HEK293T (cell line): Measurements from ENCODE around the gene LMAN1L.
A peak's percentile ranks its signal among the peaks of the same experiment; 100 is the strongest.

Source experiments
- CTCF ChIA-PET: fragments of 350-600 bp; formaldehyde crosslinking; extraction: SDS; loops from one replicate; lab custom pipeline; 2021; ENCODE audit warnings: antibody characterized with exemption, inconsistent platforms; lab: Yijun Ruan, JAX
- POLR2A ChIA-PET: fragments of 350-600 bp; formaldehyde crosslinking; extraction: SDS; loops from one replicate; lab custom pipeline; 2020; ENCODE audit warnings: antibody characterized with exemption, inconsistent platforms; lab: Yijun Ruan, JAX
- DNase-seq: peaks from one replicate; pipeline ENCODE4 v3.0.0; 2012; ENCODE audit warnings: mixed read lengths; ENCODE audit errors: extremely low spot score
- ARNT ChIP-seq: fragments of 450-650 bp; IDR thresholded peaks from 2 replicates; pipeline ENCODE4 v1.6.1; 2017; ENCODE audit warnings: mild to moderate bottlenecking
- BHLHE40 ChIP-seq: fragments of 450-650 bp; IDR thresholded peaks from 2 replicates; pipeline ENCODE4 v1.6.1; 2016; ENCODE audit warnings: mild to moderate bottlenecking, moderate library complexity, borderline replicate concordance
- CTBP1 ChIP-seq: fragments of 450-650 bp; IDR thresholded peaks from 2 replicates; pipeline ENCODE4 v1.6.1; 2016; ENCODE audit warnings: borderline replicate concordance
- ELF4 ChIP-seq: fragments of 450-650 bp; IDR thresholded peaks from 2 replicates; pipeline ENCODE4 v1.6.1; 2017; ENCODE audit warnings: antibody characterized with exemption
- FOXA1 ChIP-seq: fragments of 450-650 bp; IDR thresholded peaks from 2 replicates; pipeline ENCODE4 v1.6.1; 2016; ENCODE audit warnings: mild to moderate bottlenecking
- FOXK2 ChIP-seq: fragments of 450-650 bp; IDR thresholded peaks from 2 replicates; pipeline ENCODE4 v1.6.1; 2016; ENCODE audit warnings: mild to moderate bottlenecking
- FOXM1 ChIP-seq: fragments of 450-650 bp; IDR thresholded peaks from 2 replicates; pipeline ENCODE4 v1.6.1; 2017; ENCODE audit warnings: mild to moderate bottlenecking, borderline replicate concordance
- HDGF ChIP-seq: fragments of 450-650 bp; IDR thresholded peaks from 2 replicates; pipeline ENCODE4 v1.6.1; 2017; ENCODE audit warnings: antibody characterized with exemption, borderline replicate concordance
- L3MBTL2 ChIP-seq: fragments of 450-650 bp; conservative IDR thresholded peaks from 2 replicates; pipeline ENCODE4 v1.6.1; 2016; ENCODE audit warnings: mild to moderate bottlenecking
- LEF1 ChIP-seq: fragments of 450-650 bp; IDR thresholded peaks from 2 replicates; pipeline ENCODE4 v1.6.1; 2017; ENCODE audit warnings: mild to moderate bottlenecking, borderline replicate concordance
- NFRKB ChIP-seq: fragments of 450-650 bp; IDR thresholded peaks from 2 replicates; pipeline ENCODE4 v1.6.1; 2016; ENCODE audit warnings: mild to moderate bottlenecking, moderate library complexity
- SP1 ChIP-seq: fragments of 450-650 bp; IDR thresholded peaks from 2 replicates; pipeline ENCODE4 v1.6.1; 2017
- TARDBP ChIP-seq: fragments of 450-650 bp; IDR thresholded peaks from 2 replicates; pipeline ENCODE4 v1.6.1; 2016
- ZNF384 ChIP-seq: fragments of 450-650 bp; IDR thresholded peaks from 2 replicates; pipeline ENCODE4 v1.6.1; 2016
- TF ChIP-seq, protein P1 (sequence below): fragments of 450-650 bp; IDR thresholded peaks from 2 replicates; pipeline ENCODE4 v1.6.1; 2016

LMAN1L gene

DNA sequence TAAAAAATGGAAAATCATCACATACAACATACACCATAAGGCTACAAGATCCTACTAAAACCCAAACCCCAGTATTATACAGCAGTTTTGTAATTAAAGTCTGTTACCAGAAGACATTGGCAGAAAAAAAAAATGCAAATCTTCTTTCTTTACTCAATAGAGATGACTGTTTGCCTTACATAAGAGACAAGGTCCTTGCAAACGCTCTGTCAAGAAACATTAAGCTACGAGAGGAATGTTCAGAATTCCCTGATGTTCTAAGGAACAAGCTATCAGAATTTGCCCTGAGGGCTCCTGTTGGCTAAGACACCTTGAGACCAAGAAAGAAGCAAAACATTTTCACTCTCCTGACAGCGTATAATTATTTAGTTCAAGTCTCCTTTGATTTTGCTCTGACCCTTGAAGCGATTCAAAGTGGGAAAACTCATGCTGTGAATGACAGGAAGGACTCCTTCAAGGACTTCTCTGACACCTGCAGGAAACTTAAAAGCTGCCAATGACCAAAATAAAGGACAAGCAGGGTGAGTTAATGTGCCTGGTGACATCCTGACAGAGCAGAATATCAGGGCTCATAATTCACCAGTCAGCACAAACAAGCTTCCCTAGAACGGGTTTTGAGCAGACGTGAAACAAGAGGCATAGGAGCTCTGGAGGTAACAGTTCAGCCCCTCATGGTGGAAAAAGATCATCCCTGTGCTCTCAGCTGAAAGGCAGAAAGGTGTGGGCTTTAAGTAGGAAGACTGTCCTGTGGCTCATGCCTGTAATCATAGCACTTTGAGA is 58.0 kb downstream of the LMAN1L start:
- no peak for TF ChIP-seq ZNF384
- TF ChIP-seq LEF1, result no peak
- no peak for TF ChIP-seq HDGF
- TF ChIP-seq CTBP1, result no peak
- no peak for TF ChIP-seq NFRKB
- no peak for TF ChIP-seq SP1
- TF ChIP-seq FOXA1, result no peak
- no peak for TF ChIP-seq ARNT
- no peak for TF ChIP-seq L3MBTL2
- TF ChIP-seq BHLHE40, result no peak
- POLR2A ChIA-PET, result interaction anchor here (0.7 to 2.7 kb wide), 8 partner anchors 12 to 110 kb away, joined by 3 to 14 read pairs (median 4); partner anchors contain the start of genes MPI and ULK3
- CTCF ChIA-PET, result interaction anchor here (0.9 kb wide), 2 partner anchors 31 to 80 kb away, joined by 4 read pairs; no protein-coding TSS in a partner anchor
- no peak for DNase-seq

DNA sequence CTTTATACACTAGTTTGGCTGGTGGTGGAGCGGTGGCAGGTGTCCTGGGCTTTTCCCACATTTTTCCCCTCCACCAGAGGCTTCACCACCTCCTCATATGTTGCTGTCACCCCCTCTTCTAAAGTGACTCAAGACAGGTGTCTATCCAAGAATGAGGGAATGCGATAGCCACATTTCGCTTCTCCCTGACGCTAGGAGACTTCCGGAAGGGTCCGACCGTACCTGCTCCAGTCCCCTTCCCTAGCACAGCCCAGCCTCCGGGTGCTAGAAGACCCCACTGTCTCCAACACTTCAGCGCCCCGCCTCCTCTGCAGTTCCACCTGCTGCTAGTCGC is 60.0 kb downstream of the LMAN1L start:
- TF ChIP-seq FOXA1, result no peak
- POLR2A ChIA-PET, result interaction anchor here (0.9 to 1.6 kb wide), 3 partner anchors 16 to 33 kb away, joined by 4 to 5 read pairs (median 4); partner anchors contain the start of gene ULK3

DNA sequence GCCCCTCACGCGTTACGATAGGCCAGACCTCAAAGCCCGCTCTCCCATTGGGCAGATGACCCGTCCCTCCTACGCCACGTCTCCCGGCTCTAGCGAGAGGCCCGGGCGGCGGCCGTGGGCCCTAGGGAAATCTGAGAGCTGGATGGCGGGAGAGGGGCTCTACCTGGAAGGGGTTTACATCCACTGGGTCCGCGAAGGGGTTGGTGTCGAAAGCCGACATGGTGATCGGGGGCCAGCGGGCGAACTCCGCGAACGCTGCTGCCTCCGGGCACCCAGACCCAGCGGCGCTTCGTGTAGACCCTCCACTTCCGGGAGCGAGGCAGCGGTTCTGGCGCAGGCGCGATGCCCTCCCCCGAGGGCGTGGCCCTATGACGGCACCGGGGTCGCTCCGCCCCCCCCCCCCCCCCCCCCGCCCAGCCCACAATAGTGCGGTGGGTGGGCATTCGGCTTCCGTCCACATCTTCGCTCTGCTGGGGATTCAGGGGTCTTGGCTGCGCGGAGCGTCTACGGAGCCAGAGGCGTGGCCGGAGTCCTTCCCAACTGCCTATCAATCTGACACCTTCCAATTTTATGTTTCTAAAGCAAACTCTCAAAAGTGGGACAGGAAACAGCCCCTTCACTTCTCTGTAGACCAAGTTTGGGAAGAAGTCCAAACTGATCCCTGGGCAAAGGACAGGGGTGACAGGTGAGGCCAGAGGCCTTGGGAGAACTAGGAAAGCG is 60.6 kb downstream of the LMAN1L start, which contains the start of gene SCAMP2:
Gene SCAMP2, minus strand, starts transcription at position 330 of the 720 bp plus-strand sequence. Its CDS starts 110 bp downstream, at position 220.
- ChIA-PET POLR2A (interaction anchor here (0.9 to 1.6 kb wide), 4 partner anchors 15 to 84 kb away, joined by 3 to 4 read pairs (median 4); partner anchors contain the start of gene ULK3), CTCF (interaction anchor here (0.6 to 1.4 kb wide), 2 partner anchors 28 to 45 kb away, joined by 3 to 4 read pairs; no protein-coding TSS in a partner anchor)
- peak; percentile 98 for DNase-seq
- no peak for TF ChIP-seq FOXK2
- TF ChIP-seq CTBP1, result no peak
- TF ChIP-seq TARDBP, result no peak
- TF ChIP-seq ELF4, result peak; percentile 98
- TF ChIP-seq, protein P1, sequence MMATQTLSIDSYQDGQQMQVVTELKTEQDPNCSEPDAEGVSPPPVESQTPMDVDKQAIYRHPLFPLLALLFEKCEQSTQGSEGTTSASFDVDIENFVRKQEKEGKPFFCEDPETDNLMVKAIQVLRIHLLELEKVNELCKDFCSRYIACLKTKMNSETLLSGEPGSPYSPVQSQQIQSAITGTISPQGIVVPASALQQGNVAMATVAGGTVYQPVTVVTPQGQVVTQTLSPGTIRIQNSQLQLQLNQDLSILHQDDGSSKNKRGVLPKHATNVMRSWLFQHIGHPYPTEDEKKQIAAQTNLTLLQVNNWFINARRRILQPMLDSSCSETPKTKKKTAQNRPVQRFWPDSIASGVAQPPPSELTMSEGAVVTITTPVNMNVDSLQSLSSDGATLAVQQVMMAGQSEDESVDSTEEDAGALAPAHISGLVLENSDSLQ, result peak; percentile 99
- TF ChIP-seq FOXA1, result no peak
- peak; percentile 45; the same call in 1 of the 2 replicates for TF ChIP-seq FOXM1
- TF ChIP-seq L3MBTL2, result peak; percentile 76
- no peak for TF ChIP-seq NFRKB
- no peak for TF ChIP-seq HDGF
- no peak for TF ChIP-seq LEF1

More for the DNA sequence above, 60.0 kb downstream of the LMAN1L start:
- no peak for DNase-seq
- CTCF ChIA-PET, result no interaction called here

DNA sequence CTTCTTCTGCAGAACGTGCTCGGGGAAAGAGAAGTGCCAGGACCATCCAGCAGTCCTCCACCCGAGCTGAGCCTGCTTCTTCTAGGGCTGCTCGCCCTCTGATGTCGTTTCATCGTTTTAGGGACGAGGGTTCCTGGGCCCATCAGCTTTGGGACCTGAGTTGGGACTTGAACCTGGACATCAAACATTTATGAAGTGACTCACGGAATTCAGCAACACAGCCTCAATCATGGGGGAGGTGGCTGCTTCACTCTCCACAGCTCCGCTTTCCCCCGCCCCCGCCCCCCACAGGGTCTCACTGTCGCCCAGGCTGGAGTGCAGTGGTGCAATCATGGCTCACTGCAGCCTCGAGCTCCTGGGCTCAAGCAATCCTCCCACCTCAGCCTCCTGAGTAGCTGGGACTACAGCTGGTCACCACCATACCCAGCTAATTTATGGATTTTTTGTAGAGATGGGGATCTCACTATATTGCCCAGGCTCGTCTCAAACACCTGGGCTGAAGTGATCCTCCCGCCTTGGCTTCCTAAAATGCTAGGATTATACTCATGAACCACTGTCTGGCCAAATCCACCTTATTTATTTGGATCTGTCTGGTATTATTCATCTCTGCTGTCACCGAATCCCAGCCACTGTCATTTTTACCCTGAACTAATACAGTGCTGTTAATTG is 61.3 kb downstream of the LMAN1L start:
- peak; percentile 57 for DNase-seq
- ChIA-PET POLR2A (interaction anchor here (0.9 to 1.6 kb wide), 5 partner anchors 15 to 83 kb away, joined by 3 to 5 read pairs (median 4); partner anchors contain the start of genes MPI and ULK3), CTCF (interaction anchor here (0.6 to 1.4 kb wide), 2 partner anchors 27 to 44 kb away, joined by 3 to 4 read pairs; no protein-coding TSS in a partner anchor)
- TF ChIP-seq ARNT (no peak), LEF1 (no peak), NFRKB (no peak)
